WTC11 (cell line): ENCODE data around the gene CRACR2A. TPM values are rescaled to one million over a fixed set of nuclear protein-coding genes. Genes with fewer than 3 reads are reported as not detected.

Experiments used
- ATAC-seq: fragments of 200-7000 bp; cut with Tn5 transposase; 2 replicates; pipeline ENCODE4 v1.10.0; 2021; ENCODE audit warnings: mild to moderate bottlenecking, moderate library complexity
- CTCF ChIA-PET: fragments of 300-600 bp; sonication (Branson Sonifier 250); formaldehyde crosslinking; loops from one replicate; lab custom pipeline; 2021; ENCODE audit warnings: antibody characterized with exemption; lab: Charles Lee
- POLR2A ChIA-PET: fragments of 350-600 bp; sonication (Branson Sonifier 250); formaldehyde crosslinking; loops from one replicate; lab custom pipeline; 2021; ENCODE audit warnings: antibody characterized with exemption; lab: Charles Lee
- DNase-seq: peaks from one replicate; pipeline ENCODE4 v3.0.0; 2021; ENCODE audit warnings: low spot score
- H3K27ac Mint-ChIP-seq: 2 replicates; pipeline ENCODE4 v1.8.0; 2021; ENCODE audit warnings: mixed read lengths
- H3K27me3 Mint-ChIP-seq: 2 replicates; pipeline ENCODE4 v1.8.0; 2021; ENCODE audit warnings: low read depth, mild to moderate bottlenecking, moderate library complexity, mixed read lengths
- H3K36me3 Mint-ChIP-seq: 2 replicates; pipeline ENCODE4 v1.8.0; 2021; ENCODE audit warnings: mixed read lengths
- H3K4me1 Mint-ChIP-seq: 2 replicates; pipeline ENCODE4 v1.8.0; 2022; ENCODE audit warnings: mixed read lengths
- H3K4me3 Mint-ChIP-seq: 2 replicates; pipeline ENCODE4 v1.8.0; 2021; ENCODE audit warnings: mild to moderate bottlenecking, moderate library complexity, mixed read lengths
- H3K9me3 Mint-ChIP-seq: 2 replicates; pipeline ENCODE4 v1.8.0; 2021; ENCODE audit warnings: mixed read lengths
- ELF4 ChIP-seq: sonication (generic); formaldehyde crosslinking; IDR thresholded peaks from 2 replicates; pipeline ENCODE4 v1.8.1; 2022; ENCODE audit warnings: low read depth, mild to moderate bottlenecking, moderate library complexity, missing genetic modification reagents
- FOXK1 ChIP-seq: sonication (generic); formaldehyde crosslinking; IDR thresholded peaks from 2 replicates; pipeline ENCODE4 v1.8.0; 2022; ENCODE audit warnings: mild to moderate bottlenecking, moderate library complexity, missing genetic modification reagents
- GABPB1 ChIP-seq: sonication (generic); formaldehyde crosslinking; IDR thresholded peaks from 2 replicates; pipeline ENCODE4 v1.8.1; 2023; ENCODE audit warnings: mild to moderate bottlenecking, missing genetic modification reagents
- KAT7 ChIP-seq: sonication (generic); formaldehyde crosslinking; IDR thresholded peaks from 2 replicates; pipeline ENCODE4 v1.8.1; 2023; ENCODE audit warnings: missing genetic modification reagents, mild to moderate bottlenecking, borderline replicate concordance
- NR1H2 ChIP-seq: sonication (generic); formaldehyde crosslinking; IDR thresholded peaks from 2 replicates; pipeline ENCODE4 v1.9.0; 2021; ENCODE audit warnings: mild to moderate bottlenecking, moderate library complexity, missing genetic modification reagents
- SMAD4 ChIP-seq: sonication (generic); formaldehyde crosslinking; IDR thresholded peaks from 2 replicates; pipeline ENCODE4 v1.8.0; 2022; ENCODE audit warnings: mild to moderate bottlenecking, missing genetic modification reagents
- TP53 ChIP-seq: sonication (generic); formaldehyde crosslinking; IDR thresholded peaks from 2 replicates; pipeline ENCODE4 v1.8.1; 2023; ENCODE audit warnings: mild to moderate bottlenecking, missing genetic modification reagents
- ZBTB21 ChIP-seq: sonication (generic); formaldehyde crosslinking; IDR thresholded peaks from 2 replicates; pipeline ENCODE4 v1.8.1; 2023; ENCODE audit warnings: mild to moderate bottlenecking, missing genetic modification reagents, borderline replicate concordance
- ZNF671 ChIP-seq: fragments of 250-450 bp; sonication (Bioruptor Pico); IDR thresholded peaks from 2 replicates; pipeline ENCODE4 v1.8.0; 2021; ENCODE audit warnings: mild to moderate bottlenecking
- total RNA-seq: library from RNA; stranded (reverse); gene quantifications from 3 replicates; pipeline ENCODE4 v1.2.3, GENCODE V29; 2021
- TF ChIP-seq, protein P1 (sequence below): sonication (generic); formaldehyde crosslinking; IDR thresholded peaks from 2 replicates; pipeline ENCODE4 v1.8.0; 2022; ENCODE audit warnings: mild to moderate bottlenecking, missing genetic modification reagents
- TF ChIP-seq, protein P2 (sequence below): fragments of 250-450 bp; sonication (Bioruptor Pico); IDR thresholded peaks from 2 replicates; pipeline ENCODE4 v1.9.0; 2021; ENCODE audit warnings: moderate library complexity, mild to moderate bottlenecking, inconsistent platforms, borderline replicate concordance
- TF ChIP-seq, protein P3 (sequence below): sonication (generic); formaldehyde crosslinking; conservative IDR thresholded peaks from 2 replicates; pipeline ENCODE4 v1.8.1; 2023; ENCODE audit warnings: mild to moderate bottlenecking, low read depth, missing genetic modification reagents, moderate library complexity
- TF ChIP-seq, protein P4 (sequence below): sonication (generic); formaldehyde crosslinking; IDR thresholded peaks from 2 replicates; pipeline ENCODE4 v1.8.1; 2023; ENCODE audit warnings: mild to moderate bottlenecking, missing genetic modification reagents, borderline replicate concordance
- TF ChIP-seq, protein P5 (sequence below): sonication (generic); formaldehyde crosslinking; IDR thresholded peaks from 2 replicates; pipeline ENCODE4 v1.8.0; 2022; ENCODE audit warnings: mild to moderate bottlenecking, missing genetic modification reagents
- TF ChIP-seq, protein P6 (sequence below): fragments of 250-450 bp; sonication (Bioruptor Pico); IDR thresholded peaks from 2 replicates; pipeline ENCODE4 v1.9.0; 2021; ENCODE audit warnings: mild to moderate bottlenecking
- TF ChIP-seq, protein P7 (sequence below): sonication (generic); formaldehyde crosslinking; IDR thresholded peaks from 2 replicates; pipeline ENCODE4 v1.8.0; 2023; ENCODE audit warnings: missing genetic modification reagents
- TF ChIP-seq, protein P8 (sequence below): sonication (generic); formaldehyde crosslinking; IDR thresholded peaks from 2 replicates; pipeline ENCODE4 v1.8.0; 2022; ENCODE audit warnings: mild to moderate bottlenecking, missing genetic modification reagents

CRACR2A gene
- total RNA-seq, 1 experiment from 2014 or later: 2.6 TPM

DNA sequence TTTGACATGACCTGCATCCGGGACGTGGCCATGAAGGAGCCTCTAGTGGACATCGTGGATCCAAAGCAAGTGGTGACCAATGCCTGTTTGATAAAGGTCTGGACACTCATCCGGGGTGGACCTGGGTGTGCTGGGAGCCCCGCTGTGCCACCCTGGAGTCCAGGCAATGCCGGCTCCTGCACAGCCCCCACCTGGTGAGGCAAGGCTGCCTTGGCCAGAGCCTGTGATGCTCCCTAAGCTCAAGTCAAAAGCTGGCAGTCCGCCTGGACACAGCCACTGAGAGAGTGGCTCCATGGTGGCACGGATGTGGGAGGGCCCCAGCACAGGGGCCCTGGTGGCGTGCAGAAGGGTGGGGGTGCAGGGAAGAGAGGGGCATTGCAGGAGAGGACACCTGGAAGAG lies 176.0 kb downstream of the CRACR2A start:
- no peaks in the 10 kb centered on the region for H3K36me3 Mint-ChIP-seq
- H3K27ac Mint-ChIP-seq: no peak overlapping the region
- no peaks in the 10 kb centered on the region; the same call in 1 of the 2 replicates for H3K27me3 Mint-ChIP-seq
- ATAC-seq: no peak
- ChIA-PET CTCF (no interaction called here), POLR2A (no interaction called here)
- H3K4me3 Mint-ChIP-seq: no peak overlapping the region
- H3K9me3 Mint-ChIP-seq: no peaks in the 10 kb centered on the region
- peaks cover 16% of the 10 kb centered on the region for H3K4me1 Mint-ChIP-seq
- no peak for TF ChIP-seq NR1H2 (CRISPR knock-in tag)
- TF ChIP-seq, protein P1, sequence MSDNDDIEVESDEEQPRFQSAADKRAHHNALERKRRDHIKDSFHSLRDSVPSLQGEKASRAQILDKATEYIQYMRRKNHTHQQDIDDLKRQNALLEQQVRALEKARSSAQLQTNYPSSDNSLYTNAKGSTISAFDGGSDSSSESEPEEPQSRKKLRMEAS (CRISPR knock-in tag): no peak
- TF ChIP-seq, protein P2, sequence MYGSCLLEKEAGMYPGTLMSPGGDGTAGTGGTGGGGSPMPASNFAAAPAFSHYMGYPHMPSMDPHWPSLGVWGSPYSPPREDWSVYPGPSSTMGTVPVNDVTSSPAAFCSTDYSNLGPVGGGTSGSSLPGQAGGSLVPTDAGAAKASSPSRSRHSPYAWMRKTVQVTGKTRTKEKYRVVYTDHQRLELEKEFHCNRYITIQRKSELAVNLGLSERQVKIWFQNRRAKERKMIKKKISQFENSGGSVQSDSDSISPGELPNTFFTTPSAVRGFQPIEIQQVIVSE: no peak
- no peak for TF ChIP-seq GABPB1 (CRISPR knock-in tag)
- TF ChIP-seq, protein P3, sequence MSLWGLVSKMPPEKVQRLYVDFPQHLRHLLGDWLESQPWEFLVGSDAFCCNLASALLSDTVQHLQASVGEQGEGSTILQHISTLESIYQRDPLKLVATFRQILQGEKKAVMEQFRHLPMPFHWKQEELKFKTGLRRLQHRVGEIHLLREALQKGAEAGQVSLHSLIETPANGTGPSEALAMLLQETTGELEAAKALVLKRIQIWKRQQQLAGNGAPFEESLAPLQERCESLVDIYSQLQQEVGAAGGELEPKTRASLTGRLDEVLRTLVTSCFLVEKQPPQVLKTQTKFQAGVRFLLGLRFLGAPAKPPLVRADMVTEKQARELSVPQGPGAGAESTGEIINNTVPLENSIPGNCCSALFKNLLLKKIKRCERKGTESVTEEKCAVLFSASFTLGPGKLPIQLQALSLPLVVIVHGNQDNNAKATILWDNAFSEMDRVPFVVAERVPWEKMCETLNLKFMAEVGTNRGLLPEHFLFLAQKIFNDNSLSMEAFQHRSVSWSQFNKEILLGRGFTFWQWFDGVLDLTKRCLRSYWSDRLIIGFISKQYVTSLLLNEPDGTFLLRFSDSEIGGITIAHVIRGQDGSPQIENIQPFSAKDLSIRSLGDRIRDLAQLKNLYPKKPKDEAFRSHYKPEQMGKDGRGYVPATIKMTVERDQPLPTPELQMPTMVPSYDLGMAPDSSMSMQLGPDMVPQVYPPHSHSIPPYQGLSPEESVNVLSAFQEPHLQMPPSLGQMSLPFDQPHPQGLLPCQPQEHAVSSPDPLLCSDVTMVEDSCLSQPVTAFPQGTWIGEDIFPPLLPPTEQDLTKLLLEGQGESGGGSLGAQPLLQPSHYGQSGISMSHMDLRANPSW (CRISPR knock-in tag): no peak
- TF ChIP-seq TP53 (CRISPR knock-in tag): no peak
- TF ChIP-seq KAT7: no peak
- TF ChIP-seq, protein P4, sequence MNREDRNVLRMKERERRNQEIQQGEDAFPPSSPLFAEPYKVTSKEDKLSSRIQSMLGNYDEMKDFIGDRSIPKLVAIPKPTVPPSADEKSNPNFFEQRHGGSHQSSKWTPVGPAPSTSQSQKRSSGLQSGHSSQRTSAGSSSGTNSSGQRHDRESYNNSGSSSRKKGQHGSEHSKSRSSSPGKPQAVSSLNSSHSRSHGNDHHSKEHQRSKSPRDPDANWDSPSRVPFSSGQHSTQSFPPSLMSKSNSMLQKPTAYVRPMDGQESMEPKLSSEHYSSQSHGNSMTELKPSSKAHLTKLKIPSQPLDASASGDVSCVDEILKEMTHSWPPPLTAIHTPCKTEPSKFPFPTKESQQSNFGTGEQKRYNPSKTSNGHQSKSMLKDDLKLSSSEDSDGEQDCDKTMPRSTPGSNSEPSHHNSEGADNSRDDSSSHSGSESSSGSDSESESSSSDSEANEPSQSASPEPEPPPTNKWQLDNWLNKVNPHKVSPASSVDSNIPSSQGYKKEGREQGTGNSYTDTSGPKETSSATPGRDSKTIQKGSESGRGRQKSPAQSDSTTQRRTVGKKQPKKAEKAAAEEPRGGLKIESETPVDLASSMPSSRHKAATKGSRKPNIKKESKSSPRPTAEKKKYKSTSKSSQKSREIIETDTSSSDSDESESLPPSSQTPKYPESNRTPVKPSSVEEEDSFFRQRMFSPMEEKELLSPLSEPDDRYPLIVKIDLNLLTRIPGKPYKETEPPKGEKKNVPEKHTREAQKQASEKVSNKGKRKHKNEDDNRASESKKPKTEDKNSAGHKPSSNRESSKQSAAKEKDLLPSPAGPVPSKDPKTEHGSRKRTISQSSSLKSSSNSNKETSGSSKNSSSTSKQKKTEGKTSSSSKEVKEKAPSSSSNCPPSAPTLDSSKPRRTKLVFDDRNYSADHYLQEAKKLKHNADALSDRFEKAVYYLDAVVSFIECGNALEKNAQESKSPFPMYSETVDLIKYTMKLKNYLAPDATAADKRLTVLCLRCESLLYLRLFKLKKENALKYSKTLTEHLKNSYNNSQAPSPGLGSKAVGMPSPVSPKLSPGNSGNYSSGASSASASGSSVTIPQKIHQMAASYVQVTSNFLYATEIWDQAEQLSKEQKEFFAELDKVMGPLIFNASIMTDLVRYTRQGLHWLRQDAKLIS (CRISPR knock-in tag): no peak
- no peak for TF ChIP-seq ZNF671 (CRISPR knock-in tag)
- TF ChIP-seq, protein P5, sequence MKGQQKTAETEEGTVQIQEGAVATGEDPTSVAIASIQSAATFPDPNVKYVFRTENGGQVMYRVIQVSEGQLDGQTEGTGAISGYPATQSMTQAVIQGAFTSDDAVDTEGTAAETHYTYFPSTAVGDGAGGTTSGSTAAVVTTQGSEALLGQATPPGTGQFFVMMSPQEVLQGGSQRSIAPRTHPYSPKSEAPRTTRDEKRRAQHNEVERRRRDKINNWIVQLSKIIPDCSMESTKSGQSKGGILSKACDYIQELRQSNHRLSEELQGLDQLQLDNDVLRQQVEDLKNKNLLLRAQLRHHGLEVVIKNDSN (CRISPR knock-in tag): no peak
- TF ChIP-seq, protein P6, sequence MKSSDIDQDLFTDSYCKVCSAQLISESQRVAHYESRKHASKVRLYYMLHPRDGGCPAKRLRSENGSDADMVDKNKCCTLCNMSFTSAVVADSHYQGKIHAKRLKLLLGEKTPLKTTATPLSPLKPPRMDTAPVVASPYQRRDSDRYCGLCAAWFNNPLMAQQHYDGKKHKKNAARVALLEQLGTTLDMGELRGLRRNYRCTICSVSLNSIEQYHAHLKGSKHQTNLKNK (CRISPR knock-in tag): no peak
- TF ChIP-seq, protein P7, sequence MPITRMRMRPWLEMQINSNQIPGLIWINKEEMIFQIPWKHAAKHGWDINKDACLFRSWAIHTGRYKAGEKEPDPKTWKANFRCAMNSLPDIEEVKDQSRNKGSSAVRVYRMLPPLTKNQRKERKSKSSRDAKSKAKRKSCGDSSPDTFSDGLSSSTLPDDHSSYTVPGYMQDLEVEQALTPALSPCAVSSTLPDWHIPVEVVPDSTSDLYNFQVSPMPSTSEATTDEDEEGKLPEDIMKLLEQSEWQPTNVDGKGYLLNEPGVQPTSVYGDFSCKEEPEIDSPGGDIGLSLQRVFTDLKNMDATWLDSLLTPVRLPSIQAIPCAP (CRISPR knock-in tag): no peak
- no peak for TF ChIP-seq ZBTB21
- TF ChIP-seq, protein P8, sequence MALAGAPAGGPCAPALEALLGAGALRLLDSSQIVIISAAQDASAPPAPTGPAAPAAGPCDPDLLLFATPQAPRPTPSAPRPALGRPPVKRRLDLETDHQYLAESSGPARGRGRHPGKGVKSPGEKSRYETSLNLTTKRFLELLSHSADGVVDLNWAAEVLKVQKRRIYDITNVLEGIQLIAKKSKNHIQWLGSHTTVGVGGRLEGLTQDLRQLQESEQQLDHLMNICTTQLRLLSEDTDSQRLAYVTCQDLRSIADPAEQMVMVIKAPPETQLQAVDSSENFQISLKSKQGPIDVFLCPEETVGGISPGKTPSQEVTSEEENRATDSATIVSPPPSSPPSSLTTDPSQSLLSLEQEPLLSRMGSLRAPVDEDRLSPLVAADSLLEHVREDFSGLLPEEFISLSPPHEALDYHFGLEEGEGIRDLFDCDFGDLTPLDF (CRISPR knock-in tag): no peak
- TF ChIP-seq FOXK1 (CRISPR knock-in tag): no peak
- TF ChIP-seq ELF4: no peak
- TF ChIP-seq SMAD4 (CRISPR knock-in tag): no peak
- DNase-seq: no peak
